Measurements from ENCODE around the gene DEPP1.

Gene DEPP1

DNA sequence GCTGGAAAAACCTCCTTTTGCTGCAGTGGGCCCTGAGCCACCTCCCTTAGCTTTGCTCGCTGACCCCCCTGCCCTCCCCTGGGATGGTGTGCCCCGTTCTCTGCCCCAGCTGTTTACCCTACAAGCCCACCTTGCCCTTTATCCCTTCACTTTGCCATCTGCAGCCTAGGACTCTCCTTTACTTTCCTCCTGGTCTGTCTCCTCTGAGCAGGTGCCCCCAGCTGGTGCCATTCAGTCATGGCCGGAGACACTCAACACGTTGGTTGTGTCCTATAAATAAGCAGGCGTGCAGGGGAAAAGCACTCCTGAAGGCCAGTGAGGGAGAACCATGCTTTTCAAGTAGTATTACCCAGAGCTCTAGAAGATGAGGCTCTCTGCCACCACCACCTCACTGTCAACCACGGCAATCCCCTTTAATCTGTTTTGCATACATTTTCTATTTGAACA lies 12.9 kb downstream of the DEPP1 start:
- Histone ChIP-seq H3K4me3 (ENCODE audit: low read length) (peak overlapping the region; percentile 29; the same call in 1 of the 2 replicates), H3F3A (ENCODE audit: control insufficient read depth, insufficient read depth) (0 out of 2 replicates have a peak, but pooled peaks cover 4% of the 10 kb centered on the region), H3K79me2 (ENCODE audit: control insufficient read depth, low read length) (no peaks in the 10 kb centered on the region), H4K20me1 (ENCODE audit: control insufficient read depth, insufficient read depth, low read depth, low read length) (no peaks in the 10 kb centered on the region), H3K36me3 (ENCODE audit: control insufficient read depth, low read length) (no peaks in the 10 kb centered on the region), H3K9me2 (replicated peaks; ENCODE audit: control insufficient read depth, low read length) (no peaks in the 10 kb centered on the region), H3K4me1 (ENCODE audit: control insufficient read depth, low read length) (peaks cover 75% of the 10 kb centered on the region), H3K4me2 (ENCODE audit: low read length) (peak overlapping the region; percentile 47), H3K27me3 (ENCODE audit: control insufficient read depth, low read length) (no peaks in the 10 kb centered on the region), H3K9me3 (ENCODE audit: control insufficient read depth, insufficient read depth, low read length) (no peaks in the 10 kb centered on the region), H3K27ac (ENCODE audit: low read depth, low read length) (no peak overlapping the region)
- TF ChIP-seq, protein P1, sequence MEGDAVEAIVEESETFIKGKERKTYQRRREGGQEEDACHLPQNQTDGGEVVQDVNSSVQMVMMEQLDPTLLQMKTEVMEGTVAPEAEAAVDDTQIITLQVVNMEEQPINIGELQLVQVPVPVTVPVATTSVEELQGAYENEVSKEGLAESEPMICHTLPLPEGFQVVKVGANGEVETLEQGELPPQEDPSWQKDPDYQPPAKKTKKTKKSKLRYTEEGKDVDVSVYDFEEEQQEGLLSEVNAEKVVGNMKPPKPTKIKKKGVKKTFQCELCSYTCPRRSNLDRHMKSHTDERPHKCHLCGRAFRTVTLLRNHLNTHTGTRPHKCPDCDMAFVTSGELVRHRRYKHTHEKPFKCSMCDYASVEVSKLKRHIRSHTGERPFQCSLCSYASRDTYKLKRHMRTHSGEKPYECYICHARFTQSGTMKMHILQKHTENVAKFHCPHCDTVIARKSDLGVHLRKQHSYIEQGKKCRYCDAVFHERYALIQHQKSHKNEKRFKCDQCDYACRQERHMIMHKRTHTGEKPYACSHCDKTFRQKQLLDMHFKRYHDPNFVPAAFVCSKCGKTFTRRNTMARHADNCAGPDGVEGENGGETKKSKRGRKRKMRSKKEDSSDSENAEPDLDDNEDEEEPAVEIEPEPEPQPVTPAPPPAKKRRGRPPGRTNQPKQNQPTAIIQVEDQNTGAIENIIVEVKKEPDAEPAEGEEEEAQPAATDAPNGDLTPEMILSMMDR (IDR thresholded peaks at IDR 0.05; ENCODE audit: low read depth, low read length, poor library complexity, severe bottlenecking) = no peak
- TF ChIP-seq EZH2phosphoT487 (IDR thresholded peaks at IDR 0.05; ENCODE audit: borderline replicate concordance, low read length) = no peak

DNA sequence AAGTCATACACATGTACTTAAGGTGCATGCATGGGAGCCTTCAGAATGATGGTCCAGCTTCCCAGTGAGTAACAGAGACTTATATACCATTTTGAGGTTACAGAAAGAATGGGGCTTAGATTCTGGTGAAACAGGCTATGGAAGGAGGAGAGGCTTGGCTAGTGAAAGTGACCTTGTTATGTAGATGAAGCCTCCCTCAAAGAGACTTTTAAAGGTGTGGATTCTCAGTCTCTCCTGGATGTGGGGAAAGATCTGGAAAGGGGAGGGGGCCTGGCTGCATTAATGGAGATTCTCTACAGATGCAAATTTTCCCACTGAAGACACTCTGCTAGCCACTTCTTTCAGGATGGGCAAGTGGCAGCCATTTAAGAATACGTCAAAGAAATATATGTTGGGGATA lies 13.5 kb downstream of the DEPP1 start:
- Histone ChIP-seq H4K20me1 (ENCODE audit: control insufficient read depth, insufficient read depth, low read depth, low read length) (no peaks in the 10 kb centered on the region), H3K27ac (ENCODE audit: low read depth, low read length) (no peak overlapping the region), H3K9me3 (ENCODE audit: control insufficient read depth, insufficient read depth, low read length) (no peaks in the 10 kb centered on the region), H3K4me1 (ENCODE audit: control insufficient read depth, low read length) (peaks cover 81% of the 10 kb centered on the region), H3K27me3 (ENCODE audit: control insufficient read depth, low read length) (no peaks in the 10 kb centered on the region), H3K36me3 (ENCODE audit: control insufficient read depth, low read length) (no peaks in the 10 kb centered on the region), H3K79me2 (ENCODE audit: control insufficient read depth, low read length) (no peaks in the 10 kb centered on the region), H3K4me3 (ENCODE audit: low read length) (no peak overlapping the region), H3K9me2 (replicated peaks; ENCODE audit: control insufficient read depth, low read length) (no peaks in the 10 kb centered on the region), H3K4me2 (ENCODE audit: low read length) (no peak overlapping the region; the same call in 1 of the 2 replicates), H3F3A (ENCODE audit: control insufficient read depth, insufficient read depth) (0 out of 2 replicates have a peak, but pooled peaks cover 5% of the 10 kb centered on the region)
- TF ChIP-seq, protein P1 (IDR thresholded peaks at IDR 0.05; ENCODE audit: low read depth, low read length, poor library complexity, severe bottlenecking) = no peak
- TF ChIP-seq EZH2phosphoT487 (IDR thresholded peaks at IDR 0.05; ENCODE audit: borderline replicate concordance, low read length) = no peak

DNA sequence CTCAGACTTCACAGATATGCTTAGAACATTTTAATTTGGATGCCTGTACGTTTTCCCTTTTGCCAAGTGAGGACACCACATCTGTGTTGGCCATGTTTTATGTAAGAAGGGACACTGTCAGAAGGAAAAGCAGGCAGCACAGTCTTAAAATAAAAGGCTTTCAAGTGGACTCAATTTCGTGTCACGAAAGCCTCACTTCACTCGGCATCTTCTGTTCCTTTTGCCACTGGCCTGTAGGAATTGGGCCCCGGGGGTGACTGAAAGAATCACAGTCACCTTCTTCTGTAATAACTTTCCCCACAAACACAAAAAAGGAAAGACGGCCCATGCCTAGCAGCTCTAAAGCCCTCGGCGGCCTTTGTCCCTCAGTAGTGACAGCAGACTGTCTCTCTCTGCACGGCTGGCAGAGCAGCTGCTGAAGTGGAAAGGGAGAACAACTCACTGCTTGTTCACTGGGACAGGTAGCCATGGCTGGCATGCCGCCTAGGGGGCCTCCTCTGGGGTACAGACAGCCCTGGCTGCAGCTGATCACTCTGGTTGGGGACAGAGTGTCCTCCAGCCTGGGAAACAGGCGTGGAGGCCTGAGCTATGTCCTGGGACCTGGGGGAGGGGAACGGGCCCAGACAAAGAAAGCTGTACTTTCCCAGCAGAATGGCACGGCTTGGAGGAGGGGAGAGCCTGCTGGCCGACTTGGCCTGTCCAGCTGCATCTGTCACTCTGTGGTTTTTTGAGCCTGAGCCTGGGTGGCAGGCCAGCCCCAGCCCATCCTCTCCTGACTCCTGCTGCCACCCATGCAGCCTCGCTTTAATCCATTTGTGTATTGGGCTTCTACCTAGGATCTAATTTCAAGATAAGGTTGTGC lies 14.6 kb downstream of the DEPP1 start:
- Histone ChIP-seq H4K20me1 (ENCODE audit: control insufficient read depth, insufficient read depth, low read depth, low read length) (no peaks in the 10 kb centered on the region), H3K27ac (ENCODE audit: low read depth, low read length) (no peak overlapping the region), H3K4me2 (ENCODE audit: low read length) (peak overlapping the region; percentile 70), H3K4me3 (ENCODE audit: low read length) (peak overlapping the region; percentile 41), H3K79me2 (ENCODE audit: control insufficient read depth, low read length) (peaks cover 2% of the 10 kb centered on the region), H3K4me1 (ENCODE audit: control insufficient read depth, low read length) (peaks cover 86% of the 10 kb centered on the region), H3K9me2 (replicated peaks; ENCODE audit: control insufficient read depth, low read length) (no peaks in the 10 kb centered on the region), H3K9me3 (ENCODE audit: control insufficient read depth, insufficient read depth, low read length) (no peaks in the 10 kb centered on the region), H3F3A (ENCODE audit: control insufficient read depth, insufficient read depth) (0 out of 2 replicates have a peak, but pooled peaks cover 5% of the 10 kb centered on the region), H3K36me3 (ENCODE audit: control insufficient read depth, low read length) (no peaks in the 10 kb centered on the region), H3K27me3 (ENCODE audit: control insufficient read depth, low read length) (no peaks in the 10 kb centered on the region)
- TF ChIP-seq, protein P1 (IDR thresholded peaks at IDR 0.05; ENCODE audit: low read depth, low read length, poor library complexity, severe bottlenecking) = no peak
- TF ChIP-seq EZH2phosphoT487 (IDR thresholded peaks at IDR 0.05; ENCODE audit: borderline replicate concordance, low read length) = no peak
